GF-D8 (cell line): Measurements from ENCODE around the gene SMYD2.

Experiments
- DNase-seq: peaks from one replicate; lab custom pipeline; 2025; lab: John Stamatoyannopoulos, UW

Gene SMYD2

DNA sequence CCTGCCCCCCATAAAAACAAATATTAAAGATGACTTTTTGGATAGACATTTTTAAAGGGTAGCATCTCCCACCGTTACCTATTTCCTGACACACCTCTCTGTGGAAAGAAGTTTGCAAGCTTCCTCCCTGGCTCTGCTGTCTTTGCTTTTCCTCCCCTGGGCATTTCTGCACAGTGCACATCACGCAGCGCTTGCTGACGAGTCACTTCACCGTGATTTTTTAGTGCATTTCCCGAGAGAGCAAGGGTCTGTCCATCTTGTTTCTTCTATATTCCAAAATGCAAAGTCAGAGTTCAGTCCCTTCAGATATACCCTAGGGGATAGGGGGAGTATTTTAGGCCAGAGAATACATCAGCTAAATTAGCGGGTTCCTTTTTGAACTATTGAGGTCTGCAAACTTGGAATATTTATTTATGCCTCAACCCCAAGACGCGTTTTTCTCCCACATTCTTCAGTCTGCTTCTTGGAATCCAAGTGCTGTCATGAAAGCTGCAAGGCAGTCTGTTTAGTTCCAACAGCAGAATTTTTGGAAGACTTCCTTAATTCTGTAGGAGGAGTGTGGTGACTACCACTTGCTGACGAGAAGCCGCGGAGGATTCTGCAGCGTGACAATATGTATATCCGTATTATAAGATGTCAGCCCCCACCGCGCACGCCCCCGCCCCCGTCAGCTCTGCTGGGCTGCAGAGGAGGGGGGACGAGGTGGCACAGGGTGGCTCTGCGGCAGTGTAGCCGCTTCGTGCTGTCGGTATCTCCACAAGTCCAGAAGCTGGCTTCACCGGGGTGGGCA, 22.4 kb downstream of the SMYD2 start:
- no peak for DNase-seq

DNA sequence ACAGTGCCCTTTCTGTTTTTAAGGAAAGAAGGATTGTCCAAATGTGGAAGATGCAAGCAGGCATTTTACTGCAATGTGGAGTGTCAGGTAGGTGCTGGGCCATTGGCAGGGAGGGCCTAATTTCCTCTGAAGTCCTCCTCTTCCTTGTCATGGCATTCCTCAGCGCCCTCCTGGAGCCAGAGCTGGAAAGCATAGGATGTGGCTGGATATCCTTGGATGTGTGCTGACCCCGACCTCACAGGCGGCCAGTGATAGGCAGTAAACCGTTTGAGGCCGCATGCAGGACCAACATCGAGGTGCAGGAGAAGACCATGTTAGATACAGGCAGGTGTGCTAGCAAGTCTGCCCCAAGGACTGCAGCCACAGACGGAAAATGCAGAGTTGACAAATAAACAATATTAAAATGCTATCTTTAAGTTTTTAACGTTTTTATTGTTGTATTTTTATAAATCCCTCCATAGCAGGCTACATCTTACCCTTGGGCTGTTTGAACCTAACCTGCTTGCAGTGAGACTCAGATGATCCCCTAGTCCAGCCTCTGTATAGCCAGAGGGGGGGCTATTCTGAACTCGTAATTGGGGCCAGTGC, 24.3 kb downstream of the SMYD2 start:
- no peak for DNase-seq

DNA sequence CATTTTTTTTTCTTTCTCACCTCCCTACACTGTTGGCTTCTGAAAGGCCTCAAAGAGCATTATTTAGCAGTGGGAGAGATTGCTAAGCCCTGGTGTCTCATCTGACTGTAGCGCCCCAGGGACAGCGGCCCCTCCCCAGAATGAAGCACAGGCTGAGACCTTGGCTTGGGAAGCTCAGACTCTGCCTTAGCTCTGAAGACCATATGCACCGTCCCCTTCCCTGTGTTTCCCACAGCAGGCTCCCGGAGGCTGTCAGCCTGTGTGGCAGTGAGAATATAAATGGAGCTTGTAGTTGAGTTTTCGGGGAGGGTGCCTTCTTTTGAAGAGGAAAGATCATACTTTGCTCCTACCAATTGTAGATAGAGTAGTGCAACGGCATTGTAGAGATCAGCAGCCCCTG, 25.3 kb downstream of the SMYD2 start:
- no peak for DNase-seq

DNA sequence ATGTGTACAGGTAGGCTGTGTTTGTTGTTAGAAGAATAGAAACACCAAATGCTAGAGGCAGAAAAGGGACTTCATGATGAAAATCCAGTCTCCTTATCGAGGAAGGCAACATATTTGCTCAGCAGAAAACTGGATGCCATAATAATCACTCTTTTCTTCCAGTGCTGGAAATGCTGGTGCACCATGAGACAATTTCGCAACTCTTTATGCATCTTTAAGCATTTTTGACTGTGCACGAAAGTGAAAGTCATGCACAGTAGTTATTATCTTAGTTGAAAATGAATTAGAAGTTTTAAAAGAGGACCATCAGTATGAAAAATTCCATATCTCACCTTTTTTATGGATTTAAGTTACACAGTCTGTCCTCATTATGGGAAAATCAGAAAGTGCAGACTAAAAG, 29.1 kb downstream of the SMYD2 start:
- DNase-seq: no peak

DNA sequence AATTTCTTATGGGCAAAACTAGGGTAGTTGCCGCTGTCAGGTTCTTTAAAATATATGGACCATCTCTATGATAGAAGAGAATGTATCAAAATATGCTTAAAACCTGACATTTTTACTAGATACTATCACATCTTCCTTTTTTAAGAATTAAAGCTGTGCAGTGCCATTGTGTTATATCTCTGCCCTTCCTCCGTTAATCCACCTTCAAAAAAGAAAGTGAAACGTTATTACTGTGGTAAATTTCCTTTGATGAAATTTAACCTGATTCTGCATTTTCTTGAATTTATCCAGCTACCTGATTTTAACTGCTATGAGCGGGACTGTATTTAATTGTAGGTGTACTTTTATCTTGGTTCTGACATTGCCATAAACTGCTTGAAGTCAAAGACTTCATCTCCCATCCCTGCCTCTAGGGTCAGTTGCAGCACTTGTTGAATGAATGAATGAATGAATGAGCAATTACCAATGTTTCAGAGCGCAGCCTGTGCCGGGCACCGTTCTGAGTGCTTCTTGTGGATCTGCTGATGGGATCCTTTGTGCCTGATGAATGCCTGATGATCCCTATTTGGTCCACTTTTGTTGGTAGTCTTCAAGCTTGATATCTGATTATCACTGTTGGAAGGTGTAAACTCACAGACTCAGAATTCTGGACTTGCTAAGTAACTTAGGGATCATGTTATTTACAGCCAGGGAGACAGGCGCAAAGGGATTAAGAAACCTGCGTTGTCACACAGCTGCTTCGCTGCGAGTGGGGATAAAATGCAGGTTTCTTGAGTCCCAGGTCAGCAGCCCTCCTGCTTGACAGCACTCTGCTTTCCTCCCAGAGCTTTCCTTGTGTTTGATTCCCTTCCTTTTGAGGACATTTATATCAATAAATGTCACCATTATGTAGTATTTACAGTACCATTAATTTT, 30.1 kb downstream of the SMYD2 start:
- no peak for DNase-seq

DNA sequence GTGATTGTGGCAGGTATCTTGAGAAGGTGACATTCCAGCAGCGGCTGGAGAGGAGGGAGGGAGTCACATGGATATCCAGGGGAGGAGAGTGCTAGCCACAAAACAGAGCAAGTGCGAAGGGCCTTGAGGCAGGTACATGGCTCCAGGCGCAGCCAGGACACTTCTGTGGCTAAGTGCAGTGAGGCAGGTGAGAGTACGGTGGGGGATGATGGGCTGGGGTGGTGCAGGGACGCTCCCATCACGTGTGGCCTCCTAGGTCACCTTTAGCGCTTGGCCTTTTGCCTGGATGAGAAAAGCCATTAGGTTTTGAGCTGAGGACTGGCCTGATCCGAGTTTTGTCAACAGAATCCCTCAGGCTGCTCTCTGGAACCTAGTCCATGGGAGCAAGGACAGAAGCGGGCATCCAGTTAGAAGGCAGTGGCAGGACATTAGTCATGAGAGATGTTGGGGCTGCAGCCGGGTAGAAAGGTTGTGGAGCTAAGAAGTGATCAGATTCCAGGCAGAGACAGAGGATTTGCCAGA, 31.6 kb downstream of the SMYD2 start:
- DNase-seq: no peak

DNA sequence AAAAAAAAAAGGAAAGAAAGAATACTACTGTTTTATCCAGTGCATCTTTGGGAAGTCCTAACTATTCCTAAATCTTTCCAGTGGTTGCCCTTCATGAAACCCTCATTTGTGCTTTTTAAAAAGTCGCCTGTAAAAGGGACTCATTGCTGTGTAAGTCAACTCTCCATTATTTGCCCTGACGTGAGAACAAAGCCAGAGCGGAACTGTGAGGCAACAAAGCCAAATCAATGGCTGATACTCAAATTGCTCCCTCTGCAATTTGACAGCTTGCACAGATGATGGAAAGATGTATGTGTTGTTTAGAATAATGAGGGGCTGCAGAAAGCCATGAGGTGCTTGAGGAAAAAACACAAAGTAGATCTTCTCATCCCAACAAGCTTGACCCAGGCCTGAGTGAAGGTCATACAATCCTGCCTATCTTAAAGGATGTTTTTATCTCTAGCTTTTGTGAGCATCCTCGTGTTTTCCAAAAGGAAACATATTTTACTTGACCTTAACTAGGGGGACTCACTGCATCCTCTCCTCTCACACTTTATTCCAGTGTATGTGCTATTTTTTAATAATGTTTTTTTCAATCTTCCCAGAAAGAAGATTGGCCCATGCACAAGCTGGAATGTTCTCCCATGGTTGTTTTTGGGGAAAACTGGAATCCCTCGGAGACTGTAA, 33.4 kb downstream of the SMYD2 start:
- no peak for DNase-seq

DNA sequence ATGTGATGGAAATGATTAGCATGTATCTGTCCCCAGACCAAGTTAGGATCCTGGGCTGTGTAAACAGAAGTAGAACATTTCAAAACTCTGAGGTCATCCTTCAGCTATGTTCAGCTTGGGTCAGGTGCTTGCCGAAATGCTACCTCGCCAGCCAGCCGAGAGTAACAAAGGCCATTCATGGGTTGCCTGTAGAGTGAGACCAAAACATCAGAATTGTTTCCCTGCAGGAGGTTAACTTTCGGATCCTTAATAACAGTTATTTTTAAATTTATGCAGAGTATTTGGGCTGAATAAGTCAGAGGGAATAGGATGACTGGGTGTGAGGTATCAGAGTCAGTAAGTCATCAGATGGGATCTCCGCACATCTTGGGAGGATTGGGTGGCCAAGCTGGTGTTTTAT, 35.6 kb downstream of the SMYD2 start:
- DNase-seq: no peak

DNA sequence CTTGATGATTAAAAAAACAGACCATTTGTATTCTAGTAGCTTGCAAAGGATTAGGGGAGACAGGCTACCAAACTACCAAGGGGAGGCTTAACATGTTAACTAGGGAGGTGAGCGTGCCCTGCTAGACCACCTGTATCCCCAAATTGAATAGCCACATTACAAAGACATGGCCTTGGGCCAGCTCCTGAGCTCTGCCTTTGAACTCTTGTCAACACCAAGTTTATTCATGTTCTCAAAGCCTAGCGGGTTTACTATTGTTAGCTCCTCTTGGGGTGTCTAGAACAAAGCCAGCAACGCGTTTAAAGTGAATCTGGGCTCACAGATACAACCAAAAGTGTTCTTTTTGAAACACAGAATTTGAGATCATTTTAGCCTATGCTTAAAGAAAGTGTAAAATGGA, 36.3 kb downstream of the SMYD2 start:
- DNase-seq: no peak

DNA sequence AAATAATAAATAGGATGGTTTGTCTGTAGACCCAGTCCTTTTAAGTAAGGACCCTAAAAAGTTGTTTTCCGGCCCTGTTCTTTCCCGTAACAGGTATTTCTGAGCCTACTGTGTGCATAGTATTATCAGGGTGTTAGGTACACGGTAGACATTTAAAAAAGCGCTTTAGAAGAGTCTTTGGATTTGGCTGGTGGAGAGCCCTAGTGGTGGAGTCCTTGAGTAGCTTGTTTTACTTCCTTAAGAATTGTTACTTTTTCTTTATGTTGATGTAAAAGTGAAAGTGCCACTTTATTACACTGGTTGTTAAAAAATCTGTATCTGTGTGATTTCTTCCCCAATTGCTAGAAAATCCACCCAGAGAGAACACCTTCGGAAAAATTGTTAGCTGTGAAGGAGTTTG, 36.8 kb downstream of the SMYD2 start:
- no peak for DNase-seq

DNA sequence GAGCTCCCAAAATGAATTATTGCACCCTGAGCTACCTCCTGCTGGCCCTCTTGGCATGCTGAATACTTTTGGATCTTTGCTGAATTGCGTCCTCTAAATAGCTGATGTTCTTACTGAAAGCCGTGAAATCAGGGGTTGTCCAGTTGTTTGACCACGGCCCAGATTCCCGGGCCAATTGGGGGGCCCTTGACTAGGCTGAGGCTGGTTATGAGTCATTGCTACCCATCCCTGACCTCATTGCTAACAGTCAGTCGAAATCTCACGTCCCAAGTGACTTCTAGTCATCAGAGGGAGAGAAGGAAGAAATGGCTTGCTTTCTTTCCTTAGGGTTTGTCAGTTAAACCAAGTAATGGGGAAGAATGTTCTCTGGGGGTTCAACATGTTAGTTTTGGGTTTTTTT, 37.4 kb downstream of the SMYD2 start:
- no peak for DNase-seq

DNA sequence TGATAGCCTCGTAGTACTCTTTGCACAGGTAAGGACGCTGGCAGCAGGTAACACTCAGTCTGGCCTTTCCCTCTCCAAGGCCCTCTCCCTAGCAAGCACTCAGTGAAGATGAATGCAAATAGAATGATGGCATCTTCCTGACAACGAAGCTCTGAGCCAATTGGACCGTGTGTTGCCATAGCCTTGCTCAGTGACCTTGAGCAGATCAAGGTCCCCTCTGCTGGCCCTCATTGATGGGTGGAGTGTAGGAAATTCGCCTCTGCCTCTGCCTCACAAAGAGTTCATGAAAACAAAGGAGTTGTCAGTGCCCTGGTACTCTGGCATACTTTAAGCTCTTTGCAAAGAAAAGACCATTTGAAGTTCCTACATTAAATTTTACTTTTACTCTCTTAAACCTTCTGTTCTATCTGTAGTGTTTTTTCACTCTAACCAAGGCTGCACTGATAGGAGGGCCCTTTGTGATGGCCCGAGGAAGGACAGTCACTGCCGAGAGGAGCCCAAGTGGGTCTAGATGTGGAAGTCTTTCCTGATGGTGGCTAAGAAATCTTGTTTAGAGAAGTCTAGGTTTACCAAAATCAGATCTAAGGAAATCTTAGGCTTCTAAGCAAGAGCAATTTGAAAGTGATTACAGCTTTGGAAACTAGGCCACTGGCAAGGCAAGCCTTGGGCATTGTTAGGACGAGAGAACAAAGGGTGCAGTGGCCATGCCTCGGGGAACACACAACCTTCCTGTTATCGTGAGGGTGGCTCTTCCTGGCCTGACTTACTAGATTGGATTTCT, 38.2 kb downstream of the SMYD2 start:
- DNase-seq: no peak

DNA sequence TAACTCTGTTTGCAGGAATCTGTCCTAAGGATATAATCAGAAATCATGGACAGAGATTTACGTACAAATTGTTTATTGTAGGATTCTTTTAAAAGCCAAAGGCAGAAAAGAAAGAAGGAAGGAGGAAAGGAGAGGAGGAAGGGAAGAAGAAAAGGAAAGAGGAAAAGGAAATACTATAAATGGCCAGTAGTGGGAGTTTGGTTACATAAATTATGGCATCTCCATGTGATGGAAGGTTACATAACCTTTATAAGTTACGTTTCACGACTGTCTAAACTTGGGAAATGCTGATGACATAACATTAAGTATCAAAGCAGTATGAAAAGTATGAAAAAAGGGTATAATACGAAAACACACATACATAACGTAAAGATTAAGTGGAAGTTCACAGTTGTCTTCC, 39.0 kb downstream of the SMYD2 start:
- no peak for DNase-seq

DNA sequence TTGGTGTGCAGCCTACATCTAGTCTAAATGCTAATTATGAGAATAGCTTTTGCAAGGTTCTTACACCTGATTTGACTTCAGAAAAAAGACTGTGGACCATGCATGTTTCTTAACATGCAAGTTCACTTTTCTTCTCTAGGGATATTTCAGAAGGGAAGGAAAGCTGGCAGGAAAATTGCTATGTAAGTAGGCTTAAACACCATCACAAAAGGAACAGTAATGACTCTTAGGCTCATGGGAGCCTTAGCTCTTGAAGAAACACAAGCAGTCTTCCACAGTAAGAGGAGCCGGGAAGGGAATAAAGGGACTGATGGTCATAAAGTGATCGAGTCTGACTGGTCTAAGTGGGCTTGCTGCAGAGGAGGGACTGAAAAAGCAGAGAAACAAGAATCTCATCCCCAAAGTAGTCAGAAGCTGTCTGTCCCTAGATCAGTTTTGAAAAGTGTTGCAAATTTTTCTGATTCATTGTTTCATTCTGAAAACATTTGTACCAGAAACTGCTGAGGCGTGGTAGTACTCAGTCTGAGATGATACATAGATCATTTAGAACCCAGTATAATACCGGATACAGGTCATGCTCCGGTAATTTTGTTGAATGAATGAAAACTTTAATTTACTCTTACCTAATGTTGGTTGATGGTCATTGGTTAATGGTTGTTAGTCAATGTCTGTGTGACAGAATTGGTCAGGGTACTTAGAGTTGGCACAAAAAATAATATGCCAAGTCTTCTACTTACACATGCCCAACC, 40.9 kb downstream of the SMYD2 start:
- no peak for DNase-seq

DNA sequence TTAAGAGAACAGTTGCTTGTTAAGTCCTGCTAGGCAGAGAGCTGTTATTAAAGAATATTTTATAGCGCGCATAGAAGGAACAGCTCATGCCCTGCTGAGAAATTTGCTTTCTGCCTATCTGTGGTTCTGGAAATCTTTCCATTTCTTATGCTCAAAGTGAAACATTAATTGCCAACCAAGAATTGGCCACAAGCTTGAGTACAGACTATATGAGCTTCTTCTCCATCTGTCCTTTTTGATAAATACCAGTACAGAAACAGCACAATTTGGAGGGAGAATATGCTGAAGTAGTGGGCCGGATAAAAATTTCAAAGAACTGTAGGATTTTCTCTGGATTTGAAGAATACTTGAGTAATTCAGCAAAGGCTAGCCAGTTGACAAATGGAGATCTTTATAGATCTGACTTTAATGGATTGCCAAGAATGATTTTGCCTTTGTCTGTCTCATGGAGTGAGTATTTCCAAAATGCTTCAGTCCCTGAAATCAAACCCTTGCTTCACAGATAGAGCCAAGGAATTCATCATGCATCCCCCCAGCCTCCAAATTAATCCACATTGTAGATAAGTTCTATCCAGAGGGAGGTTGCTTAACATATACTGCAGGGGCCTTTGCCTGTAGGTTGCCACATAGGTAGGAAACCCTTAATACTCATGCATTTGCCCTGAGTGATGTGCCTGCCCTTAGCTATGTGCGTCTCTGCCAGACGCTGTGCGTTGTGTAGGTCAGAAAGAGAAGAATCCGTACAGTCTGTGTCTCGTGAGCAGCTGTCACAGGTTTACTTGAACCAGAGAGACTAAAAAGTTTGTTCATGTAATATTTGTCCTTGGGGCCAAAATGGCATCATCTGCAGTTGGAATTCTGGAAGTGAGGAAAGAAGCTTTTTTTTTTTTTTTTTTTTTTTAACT, 44.2 kb downstream of the SMYD2 start:
- no peak for DNase-seq

DNA sequence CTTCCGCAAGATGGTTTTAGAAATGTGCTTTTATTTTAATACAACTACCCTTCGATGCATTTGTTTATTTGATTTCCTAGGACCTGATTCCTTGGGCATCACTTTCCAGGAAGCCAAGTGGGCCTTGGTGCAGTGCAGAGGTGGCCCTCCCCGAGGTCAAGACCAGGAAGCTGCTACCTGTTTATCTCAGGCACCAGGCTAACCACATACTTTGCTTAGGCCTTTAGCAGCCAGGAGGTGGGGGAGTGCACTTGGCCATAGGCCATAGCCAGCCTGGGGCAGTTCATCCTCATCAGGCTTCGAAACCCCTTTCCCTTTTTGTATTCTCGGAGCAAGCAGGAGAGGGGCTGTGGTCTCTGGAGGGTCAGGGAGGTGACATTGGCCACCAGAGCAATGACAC, 45.4 kb downstream of the SMYD2 start:
- no peak for DNase-seq

DNA sequence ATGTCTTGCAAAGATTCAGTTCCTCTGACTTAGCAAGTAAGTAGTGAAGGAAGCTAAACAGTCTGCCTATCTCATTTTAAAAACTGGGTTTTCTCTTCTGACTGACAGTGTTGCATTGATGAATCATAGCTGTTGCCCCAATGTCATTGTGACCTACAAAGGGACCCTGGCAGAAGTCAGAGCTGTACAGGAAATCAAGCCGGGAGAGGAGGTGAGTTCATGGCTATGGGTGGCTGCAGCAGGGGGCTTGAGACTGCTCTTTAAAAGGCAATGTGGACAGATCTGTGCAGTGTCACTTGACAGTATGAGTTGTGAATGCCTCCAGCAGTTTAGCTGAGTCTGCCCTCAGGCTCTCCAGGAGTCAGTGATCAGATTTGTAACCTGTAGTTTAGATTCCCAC, 46.6 kb downstream of the SMYD2 start:
- DNase-seq: no peak

DNA sequence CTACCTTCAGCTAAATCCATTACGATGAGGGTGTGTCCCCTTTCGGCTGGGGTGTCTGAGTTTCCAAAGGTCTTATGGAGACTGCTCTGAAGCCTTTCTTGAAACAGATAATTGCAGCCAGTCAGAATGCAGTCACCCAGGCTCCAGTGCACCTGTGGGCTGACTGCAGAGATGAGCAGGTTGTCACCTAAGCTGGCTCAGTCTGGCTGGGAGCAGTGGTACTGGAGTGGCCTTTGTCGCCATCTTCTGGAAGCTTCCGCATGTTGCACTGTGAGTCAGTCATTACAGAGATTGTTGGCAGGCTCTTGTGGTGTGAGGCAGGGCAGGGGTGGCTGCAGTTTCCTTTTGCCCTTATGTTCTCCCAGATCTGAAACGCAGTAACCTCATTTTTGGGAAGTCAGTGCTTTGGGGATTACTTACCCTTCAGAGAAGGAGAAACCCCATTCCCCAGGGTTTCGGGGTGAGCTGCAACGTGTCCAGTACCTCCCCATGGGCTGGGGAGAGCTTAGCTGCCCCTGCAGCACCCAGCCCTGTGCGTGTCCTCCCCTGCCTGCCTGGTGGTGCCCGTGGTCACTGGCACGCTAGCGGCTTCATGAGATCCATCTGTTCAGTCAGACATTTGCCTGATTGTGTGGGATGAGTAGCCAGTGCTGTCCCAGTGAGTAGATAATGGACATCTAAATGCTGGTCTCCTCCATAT, 48.0 kb downstream of the SMYD2 start:
- no peak for DNase-seq
